Activated naive CD8-positive, alpha-beta T cell treated with anti-CD3 and anti-CD28 coated beads, Interleukin-2, amount 50 U/mL, for 16 hours (primary cell): ENCODE measurements around the gene MRPL4.

Experiments used
- DNase-seq: peaks from one replicate; pipeline ENCODE4 v3.0.0-alpha.2; 2020; ENCODE audit warnings: low read depth, low spot score

MRPL4 gene

DNA sequence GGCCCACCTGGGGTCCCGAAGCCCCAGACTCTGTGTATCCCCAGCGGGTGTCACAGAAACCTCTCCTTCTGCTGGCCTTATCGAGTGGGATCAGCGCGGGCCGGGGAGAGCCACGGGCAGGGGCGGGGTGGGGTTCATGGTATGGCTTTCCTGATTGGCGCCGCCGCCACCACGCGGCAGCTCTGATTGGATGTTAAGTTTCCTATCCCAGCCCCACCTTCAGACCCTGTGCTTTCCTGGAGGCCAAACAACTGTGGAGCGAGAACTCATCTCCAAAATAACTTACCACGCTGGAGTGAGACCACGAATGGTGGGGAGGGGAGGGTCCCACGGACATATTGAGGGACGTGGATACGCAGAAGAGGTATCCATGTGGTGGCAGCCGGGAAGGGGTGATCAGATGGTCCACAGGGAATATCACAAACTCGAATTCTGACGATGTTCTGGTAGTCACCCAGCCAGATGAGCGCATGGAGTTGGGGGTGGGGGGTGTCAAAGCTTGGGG is 36.7 kb downstream of the MRPL4 start:
- no peak for DNase-seq

DNA sequence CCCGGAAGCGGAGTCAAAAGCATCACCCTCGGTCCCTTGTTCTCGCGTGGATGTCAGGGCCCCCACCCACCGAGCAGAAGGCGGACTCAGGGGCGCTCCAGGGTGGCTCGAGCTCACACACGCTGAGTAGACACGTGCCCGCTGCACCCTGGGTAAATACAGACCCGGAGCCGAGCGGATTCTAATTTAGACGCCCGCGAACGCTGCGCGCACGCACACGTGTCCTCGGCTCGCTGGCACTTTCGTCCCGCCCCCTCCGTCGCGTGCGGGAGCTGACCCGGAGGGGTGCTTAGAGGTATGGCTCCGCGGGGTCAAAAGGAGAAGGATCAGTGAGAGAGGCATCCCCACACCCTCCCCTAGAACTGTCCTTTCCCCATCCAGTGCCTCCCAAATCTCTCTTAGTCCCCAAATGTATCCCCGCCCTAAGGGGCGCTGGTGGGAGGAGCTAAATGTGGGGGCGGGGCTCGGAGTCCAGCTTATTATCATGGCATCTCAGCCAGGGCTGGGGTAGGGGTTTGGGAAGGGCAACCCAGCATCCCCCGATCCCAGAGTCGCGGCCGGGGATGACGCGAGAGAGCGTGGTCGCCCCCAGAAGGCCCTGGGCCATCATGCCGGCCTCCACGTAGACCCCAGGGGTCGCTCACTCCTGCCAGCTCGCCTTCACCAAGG is 37.3 kb downstream of the MRPL4 start:
- peak; percentile 57 for DNase-seq

DNA sequence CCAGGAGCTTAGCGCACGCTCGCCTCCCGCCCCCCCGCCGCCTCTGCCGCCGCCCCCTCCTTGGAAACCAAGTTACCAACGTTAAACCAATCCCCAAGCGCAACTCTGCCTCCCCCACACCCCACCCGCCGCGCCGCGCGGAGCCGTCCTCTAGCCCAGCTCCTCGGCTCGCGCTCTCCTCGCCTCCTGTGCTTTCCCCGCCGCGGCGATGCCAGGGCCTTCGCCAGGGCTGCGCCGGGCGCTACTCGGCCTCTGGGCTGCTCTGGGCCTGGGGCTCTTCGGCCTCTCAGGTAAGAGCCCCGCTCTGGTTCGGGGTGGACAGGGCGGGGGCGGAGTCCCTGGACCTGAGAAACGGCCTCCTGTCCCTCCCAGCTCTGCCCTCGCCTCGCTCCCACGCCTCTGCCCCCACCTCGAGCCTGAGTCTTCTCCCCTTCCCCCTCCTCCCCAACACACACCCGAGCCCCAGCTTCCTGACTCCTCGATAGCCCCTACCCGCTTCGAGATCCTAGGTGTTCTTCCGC is 37.9 kb downstream of the MRPL4 start, which contains the start of gene ICAM5:
ICAM5 (plus strand) TSS at position 117 of the 521 bp plus-strand sequence; CDS start at position 209, 92 bp downstream.
- DNase-seq = no peak

DNA sequence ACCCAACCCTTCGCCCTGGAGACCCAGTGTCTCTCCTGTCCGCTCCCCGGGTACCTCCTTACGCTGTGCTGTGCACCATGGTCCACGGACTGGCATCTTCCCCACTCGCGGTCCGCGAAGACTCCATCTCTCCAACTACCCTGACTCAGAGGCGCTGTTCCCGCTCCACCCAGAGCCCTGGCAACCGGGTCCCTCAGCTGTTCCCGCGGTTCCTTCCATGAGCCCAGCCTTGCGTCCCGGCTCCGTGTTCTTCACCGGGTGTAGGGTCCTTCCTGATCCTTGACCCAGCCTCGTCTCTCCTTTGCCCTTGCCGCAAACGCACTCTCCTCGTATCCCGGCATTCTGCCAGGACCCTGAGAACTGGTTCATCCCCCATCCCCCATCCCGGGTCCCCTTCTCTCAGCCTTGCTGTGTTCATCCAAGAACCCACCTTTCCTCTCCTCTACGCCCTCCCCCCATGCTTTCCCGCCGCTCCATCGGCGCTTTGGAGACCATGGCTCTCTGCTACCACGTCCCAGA is 38.4 kb downstream of the MRPL4 start:
- no peak for DNase-seq

DNA sequence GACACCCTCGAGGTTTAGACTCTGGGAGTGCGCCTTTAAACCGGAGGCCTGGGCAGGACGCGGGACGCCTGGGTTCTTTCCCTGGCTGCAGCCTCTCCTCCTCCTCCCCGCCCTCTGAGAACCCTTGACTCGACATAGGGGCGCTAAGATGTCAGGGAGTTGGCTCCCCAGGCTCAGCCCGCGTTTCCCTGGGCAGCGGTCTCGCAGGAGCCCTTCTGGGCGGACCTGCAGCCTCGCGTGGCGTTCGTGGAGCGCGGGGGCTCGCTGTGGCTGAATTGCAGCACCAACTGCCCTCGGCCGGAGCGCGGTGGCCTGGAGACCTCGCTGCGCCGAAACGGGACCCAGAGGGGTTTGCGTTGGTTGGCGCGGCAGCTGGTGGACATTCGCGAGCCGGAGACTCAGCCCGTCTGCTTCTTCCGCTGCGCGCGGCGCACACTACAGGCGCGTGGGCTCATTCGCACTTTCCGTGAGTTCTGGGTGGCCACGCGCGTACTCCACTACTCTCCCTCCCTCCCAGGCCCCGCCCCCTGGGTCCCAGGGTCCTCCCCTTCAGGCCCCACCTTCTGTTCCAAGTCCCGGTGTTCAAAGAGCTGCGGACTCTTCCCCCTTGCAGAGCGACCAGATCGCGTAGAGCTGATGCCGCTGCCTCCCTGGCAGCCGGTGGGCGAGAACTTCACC is 39.0 kb downstream of the MRPL4 start:
- no peak for DNase-seq

DNA sequence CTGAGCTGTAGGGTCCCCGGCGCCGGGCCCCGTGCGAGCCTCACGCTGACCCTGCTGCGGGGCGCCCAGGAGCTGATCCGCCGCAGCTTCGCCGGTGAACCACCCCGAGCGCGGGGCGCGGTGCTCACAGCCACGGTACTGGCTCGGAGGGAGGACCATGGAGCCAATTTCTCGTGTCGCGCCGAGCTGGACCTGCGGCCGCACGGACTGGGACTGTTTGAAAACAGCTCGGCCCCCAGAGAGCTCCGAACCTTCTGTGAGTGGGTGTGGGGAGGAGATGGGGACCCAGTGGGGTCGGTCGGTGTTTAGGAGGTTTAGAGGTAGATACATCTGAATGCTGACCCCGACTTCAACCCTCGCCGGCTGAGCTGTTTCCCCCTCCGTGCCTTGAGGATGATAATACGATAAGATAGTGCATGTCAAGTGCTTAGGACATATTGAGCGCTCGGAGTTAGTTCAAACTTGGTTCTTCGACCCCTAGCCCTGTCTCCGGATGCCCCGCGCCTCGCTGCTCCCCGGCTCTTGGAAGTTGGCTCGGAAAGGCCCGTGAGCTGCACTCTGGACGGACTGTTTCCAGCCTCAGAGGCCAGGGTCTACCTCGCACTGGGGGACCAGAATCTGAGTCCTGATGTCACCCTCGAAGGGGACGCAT is 39.7 kb downstream of the MRPL4 start:
- no peak for DNase-seq

DNA sequence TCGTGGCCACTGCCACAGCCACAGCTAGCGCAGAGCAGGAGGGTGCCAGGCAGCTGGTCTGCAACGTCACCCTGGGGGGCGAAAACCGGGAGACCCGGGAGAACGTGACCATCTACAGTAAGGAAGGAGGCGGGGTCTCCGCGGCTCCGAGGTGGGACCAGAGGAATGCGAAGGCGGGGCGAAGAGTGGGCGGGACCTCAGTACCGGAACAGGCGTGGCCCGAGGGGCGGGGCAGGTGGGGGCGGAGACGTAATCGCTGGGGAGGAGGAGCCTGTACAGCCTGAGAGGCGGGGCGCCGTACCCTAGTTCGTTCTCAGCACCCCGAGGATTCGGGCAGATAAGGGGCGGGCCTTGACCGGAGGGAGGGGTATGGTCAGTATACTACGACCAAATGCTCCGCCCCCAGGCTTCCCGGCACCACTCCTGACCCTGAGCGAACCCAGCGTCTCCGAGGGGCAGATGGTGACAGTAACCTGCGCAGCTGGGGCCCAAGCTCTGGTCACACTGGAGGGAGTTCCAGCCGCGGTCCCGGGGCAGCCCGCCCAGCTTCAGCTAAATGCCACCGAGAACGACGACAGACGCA is 40.3 kb downstream of the MRPL4 start:
- DNase-seq = no peak

DNA sequence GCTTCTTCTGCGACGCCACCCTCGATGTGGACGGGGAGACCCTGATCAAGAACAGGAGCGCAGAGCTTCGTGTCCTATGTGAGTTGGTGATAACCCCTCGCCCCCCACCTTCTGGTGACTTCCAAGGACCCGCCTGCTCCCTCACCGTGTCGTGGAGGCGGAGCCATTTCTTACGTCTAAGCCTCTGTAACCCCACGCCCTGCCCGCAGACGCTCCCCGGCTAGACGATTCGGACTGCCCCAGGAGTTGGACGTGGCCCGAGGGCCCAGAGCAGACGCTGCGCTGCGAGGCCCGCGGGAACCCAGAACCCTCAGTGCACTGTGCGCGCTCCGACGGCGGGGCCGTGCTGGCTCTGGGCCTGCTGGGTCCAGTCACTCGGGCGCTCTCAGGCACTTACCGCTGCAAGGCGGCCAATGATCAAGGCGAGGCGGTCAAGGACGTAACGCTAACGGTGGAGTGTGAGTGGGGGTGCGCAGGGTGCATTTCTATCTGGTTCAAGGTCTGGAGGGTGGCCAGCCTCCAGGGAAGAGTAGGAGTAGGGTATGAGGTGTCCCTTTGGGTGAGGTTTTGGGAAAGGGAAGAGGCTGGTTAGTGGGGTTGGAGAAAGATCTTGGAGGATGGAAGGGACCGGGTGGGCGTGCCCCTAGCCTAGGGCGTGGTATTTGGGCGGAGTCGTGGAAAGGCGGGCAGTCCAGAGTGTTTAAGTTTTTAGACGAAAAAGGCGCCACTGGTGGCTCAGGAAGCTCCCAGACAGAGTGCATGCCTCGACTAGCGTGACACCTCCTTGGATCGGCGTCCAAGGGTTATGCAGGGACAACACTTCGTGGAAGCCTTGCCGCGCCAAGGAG is 41.0 kb downstream of the MRPL4 start:
- no peak for DNase-seq

DNA sequence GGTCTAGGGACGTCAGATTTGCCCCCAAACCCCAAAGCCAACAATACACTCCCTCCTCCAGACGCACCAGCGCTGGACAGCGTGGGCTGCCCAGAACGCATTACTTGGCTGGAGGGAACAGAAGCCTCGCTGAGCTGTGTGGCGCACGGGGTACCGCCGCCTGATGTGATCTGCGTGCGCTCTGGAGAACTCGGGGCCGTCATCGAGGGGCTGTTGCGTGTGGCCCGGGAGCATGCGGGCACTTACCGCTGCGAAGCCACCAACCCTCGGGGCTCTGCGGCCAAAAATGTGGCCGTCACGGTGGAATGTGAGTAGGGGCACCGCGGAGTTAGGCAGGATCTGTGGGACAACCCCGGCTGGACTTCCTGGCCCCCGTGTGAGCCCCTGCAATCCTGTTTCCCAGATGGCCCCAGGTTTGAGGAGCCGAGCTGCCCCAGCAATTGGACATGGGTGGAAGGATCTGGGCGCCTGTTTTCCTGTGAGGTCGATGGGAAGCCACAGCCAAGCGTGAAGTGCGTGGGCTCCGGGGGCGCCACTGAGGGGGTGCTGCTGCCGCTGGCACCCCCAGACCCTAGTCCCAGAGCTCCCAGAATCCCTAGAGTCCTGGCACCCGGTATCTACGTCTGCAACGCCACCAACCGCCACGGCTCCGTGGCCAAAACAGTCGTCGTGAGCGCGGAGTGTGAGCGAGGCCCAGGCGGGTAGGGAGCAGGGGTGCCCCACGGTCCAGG is 41.8 kb downstream of the MRPL4 start:
- no peak for DNase-seq

DNA sequence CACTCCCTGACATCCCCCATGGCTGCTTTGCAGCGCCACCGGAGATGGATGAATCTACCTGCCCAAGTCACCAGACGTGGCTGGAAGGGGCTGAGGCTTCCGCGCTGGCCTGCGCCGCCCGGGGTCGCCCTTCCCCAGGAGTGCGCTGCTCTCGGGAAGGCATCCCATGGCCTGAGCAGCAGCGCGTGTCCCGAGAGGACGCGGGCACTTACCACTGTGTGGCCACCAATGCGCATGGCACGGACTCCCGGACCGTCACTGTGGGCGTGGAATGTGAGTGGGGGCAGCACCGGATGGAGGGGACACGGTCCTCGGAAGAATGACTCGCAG is 42.3 kb downstream of the MRPL4 start:
- DNase-seq = no peak

DNA sequence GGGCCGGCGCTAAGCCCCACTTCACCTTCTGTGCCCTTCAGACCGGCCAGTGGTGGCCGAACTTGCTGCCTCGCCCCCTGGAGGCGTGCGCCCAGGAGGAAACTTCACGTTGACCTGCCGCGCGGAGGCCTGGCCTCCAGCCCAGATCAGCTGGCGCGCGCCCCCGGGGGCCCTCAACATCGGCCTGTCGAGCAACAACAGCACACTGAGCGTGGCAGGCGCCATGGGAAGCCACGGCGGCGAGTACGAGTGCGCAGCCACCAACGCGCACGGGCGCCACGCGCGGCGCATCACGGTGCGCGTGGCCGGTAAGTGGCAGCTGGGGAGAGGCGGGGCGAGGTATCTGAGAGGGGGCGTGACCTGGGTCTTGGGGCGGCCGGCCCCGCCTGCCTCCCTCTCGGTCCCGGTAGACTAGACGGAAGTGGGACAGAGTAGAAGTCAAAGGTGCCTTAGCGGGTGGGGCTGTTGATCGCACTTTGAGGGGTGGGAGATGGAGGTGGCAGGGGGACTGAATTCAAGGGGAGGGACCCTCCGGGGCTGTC is 43.4 kb downstream of the MRPL4 start:
- no peak for DNase-seq

DNA sequence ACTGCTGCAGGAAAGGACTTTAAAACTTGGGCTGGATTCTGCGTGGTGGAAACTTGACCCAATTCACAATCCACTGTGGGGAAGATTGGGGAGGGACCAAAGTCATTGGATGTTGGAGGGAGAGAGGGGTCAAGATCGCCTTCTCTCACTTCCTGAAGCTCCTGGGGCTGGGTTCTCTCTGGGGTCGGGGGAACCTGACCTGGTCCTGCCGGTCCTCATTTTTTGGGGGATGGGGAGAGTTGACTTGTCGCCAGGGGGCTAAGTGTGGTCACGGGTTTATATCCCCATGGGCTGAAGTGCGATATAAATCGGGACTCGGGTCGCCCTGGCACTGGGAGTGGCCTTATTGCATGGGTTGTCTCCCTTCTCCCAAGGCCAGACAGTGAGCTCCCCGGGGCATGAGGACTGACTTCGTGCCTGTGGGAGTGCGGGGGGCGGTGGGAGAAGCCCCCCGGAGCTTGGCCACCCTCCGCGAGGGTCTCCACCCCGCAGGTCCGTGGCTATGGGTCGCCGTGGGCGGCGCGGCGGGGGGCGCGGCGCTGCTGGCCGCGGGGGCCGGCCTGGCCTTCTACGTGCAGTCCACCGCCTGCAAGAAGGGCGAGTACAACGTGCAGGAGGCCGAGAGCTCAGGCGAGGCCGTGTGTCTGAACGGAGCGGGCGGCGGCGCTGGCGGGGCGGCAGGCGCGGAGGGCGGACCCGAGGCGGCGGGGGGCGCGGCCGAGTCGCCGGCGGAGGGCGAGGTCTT is 44.0 kb downstream of the MRPL4 start:
- no peak for DNase-seq

DNA sequence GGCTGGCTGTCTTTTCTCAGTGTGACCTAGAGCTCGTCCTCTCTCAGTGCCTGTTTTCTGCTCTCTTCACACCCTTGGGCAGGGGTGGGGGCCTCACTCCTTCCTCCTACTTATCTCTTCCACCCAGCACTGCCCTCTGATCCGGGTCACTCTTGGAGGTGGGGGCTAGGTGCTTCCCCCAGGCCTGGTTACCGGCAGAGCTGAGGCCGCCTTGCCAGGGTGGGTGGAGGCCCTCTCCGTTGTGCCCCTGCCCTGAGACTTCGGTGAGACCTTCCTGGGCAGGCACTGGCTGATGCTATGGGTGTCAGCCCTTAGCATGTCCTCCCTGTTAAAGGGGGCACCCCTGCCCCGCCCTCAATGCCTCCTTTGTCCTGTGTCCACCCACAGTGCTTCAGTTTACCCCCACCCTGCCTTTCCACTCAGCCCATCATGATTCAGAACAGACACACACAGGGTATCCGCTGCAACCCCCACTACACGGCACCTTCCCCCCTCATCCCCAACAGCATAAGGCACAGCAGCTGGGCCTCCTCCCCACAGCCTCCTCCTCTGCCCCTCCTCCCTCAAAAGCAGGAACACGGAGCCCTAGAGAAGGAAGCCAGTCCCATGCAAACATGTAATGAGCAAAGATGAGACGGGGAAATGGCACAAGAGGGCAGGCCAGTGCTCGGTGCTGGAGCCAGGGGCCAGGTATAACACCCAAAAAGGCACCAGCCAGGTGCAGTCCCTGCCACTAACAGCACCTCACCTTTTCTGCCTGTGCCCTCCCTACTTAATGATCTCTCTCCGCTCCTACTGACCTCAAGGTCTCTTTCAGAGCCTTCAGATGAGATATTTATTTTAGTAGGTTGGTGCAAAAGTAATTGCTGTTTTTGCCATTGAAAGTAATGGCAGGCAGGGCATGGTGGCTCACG is 47.8 kb downstream of the MRPL4 start:
- DNase-seq = no peak

DNA sequence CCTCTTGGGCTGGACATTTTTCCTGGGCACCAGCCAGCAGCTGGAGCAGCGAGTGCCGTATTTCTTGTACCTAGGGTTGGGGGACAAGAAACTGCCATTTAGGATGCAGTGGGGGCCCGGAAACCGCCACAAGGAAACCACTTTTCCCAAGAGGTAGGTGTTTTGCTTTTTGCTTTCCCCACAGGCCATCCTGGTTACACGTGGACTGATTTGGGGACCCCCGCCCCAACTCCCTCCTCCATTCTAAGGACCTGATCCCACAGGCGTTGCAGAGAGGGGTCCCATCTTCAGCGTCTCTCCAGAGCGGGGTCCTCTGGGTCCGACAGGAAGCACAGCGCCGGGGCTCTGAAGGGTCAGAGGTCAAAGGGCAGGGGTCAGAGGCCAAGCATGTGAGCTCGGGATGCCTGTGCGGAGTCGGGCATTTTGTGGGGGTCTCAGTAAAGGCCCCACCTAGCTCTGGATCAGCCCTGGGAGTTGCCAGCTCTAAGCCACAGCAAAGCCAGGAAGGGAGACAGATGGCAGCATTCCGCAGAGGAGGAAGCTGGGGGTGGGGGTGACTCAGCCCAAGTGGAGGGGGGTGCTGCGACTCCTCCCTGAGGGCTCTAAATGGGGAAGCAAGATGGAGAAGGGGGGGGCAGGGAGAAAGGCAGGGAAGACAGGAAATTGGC is 53.3 kb downstream of the MRPL4 start:
- no peak for DNase-seq

DNA sequence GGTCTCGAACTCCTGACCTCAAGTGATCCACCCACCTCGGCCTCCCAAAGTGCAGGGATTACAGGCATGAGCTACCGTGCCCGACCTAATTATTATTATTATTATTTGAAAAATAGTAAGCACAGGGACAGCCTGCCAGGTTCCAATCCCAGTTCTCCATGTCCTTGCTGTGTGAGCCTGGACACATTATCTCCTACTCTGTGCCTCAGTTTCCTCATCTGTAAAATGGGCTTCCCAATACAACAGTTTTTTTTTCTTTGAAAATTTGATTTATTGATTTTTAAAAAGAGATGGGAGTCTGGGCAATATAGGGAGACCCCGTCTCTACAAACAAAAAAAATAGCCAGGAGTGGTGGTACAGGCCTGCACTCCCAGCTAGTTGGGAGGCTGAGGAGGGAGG is 54.3 kb downstream of the MRPL4 start:
- no peak for DNase-seq

DNA sequence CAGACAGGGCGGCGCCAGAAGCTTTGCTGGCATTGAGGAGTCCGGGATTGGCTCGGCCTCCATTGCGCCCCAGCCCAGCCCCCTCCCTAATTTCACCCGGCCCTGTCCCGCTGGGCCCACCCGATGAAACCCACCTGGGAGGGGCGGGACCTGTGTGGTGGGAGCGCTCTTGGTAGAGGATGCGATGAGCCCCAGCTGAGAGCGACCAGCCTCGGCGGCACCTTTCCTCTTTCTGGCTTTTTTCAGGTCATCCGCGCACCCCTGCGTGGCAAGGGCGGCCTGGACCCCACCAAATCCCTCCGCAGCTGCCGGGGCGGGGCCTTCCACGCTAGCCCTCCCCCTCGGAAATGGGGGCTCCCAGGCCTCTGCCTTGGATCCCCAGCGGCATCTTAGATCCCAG is 57.4 kb downstream of the MRPL4 start, which contains the start of gene ZGLP1:
ZGLP1 (minus strand) TSS at position 393 of the 400 bp plus-strand sequence.
- DNase-seq = no peak
